ENCODE measurements around the gene TAS2R3.

Gene TAS2R3

GRCh38 chr7:141763797-141764196 is at the start of gene TAS2R3:
TAS2R3 (plus strand) TSS chr7:141764097; CDS start chr7:141764159, 62 bp downstream.
- no peak within 1 kb of the TSS for H3K4me3 ChIP-seq (ENCODE audit: low read length)
- TF ChIP-seq ZNF274 (IDR thresholded peaks at IDR 0.05; ENCODE audit: low read depth, low read length): no peak

GRCh38 chr7:141714571-141714970 is 49.3 kb upstream of the TAS2R3 start:
- no peak for TF ChIP-seq ZNF274 (IDR thresholded peaks at IDR 0.05; ENCODE audit: low read depth, low read length)
- no peak overlapping the region for H3K4me3 ChIP-seq (ENCODE audit: low read length)

- no peak overlapping the region for H3K4me3 ChIP-seq (ENCODE audit: low read length)
- TF ChIP-seq ZNF274 (IDR thresholded peaks at IDR 0.05; ENCODE audit: low read depth, low read length): no peak
Observed at GRCh38 chr7:141715018-141715417, 48.9 kb upstream of the TAS2R3 start.

- no peak overlapping the region for H3K4me3 ChIP-seq (ENCODE audit: low read length)
- no peak for TF ChIP-seq ZNF274 (IDR thresholded peaks at IDR 0.05; ENCODE audit: low read depth, low read length)
Observed at GRCh38 chr7:141715794-141716689, 47.9 kb upstream of the TAS2R3 start.

- H3K4me3 ChIP-seq (ENCODE audit: low read length): no peak overlapping the region
- no peak for TF ChIP-seq ZNF274 (IDR thresholded peaks at IDR 0.05; ENCODE audit: low read depth, low read length)
Observed at GRCh38 chr7:141717450-141717849, 46.4 kb upstream of the TAS2R3 start.

GRCh38 chr7:141722529-141722928 is 41.4 kb upstream of the TAS2R3 start:
- no peak for TF ChIP-seq ZNF274 (IDR thresholded peaks at IDR 0.05; ENCODE audit: low read depth, low read length)
- H3K4me3 ChIP-seq (ENCODE audit: low read length): no peak overlapping the region

GRCh38 chr7:141729020-141729419 is 34.9 kb upstream of the TAS2R3 start:
- no peak overlapping the region for H3K4me3 ChIP-seq (ENCODE audit: low read length)
- TF ChIP-seq ZNF274 (IDR thresholded peaks at IDR 0.05; ENCODE audit: low read depth, low read length): no peak

- TF ChIP-seq ZNF274 (IDR thresholded peaks at IDR 0.05; ENCODE audit: low read depth, low read length): no peak
- H3K4me3 ChIP-seq (ENCODE audit: low read length): no peak overlapping the region
Observed at GRCh38 chr7:141731476-141732149, 32.3 kb upstream of the TAS2R3 start.

GRCh38 chr7:141737118-141737835 is 26.6 kb upstream of the TAS2R3 start:
- TF ChIP-seq ZNF274 (IDR thresholded peaks at IDR 0.05; ENCODE audit: low read depth, low read length): no peak
- peak overlapping the region; percentile 75 for H3K4me3 ChIP-seq (ENCODE audit: low read length)

GRCh38 chr7:141737836-141738591 is 25.9 kb upstream of the TAS2R3 start, which contains the start of gene SSBP1:
SSBP1 (plus strand) TSS chr7:141738358; CDS start chr7:141739167, 809 bp downstream.
- no peak for TF ChIP-seq ZNF274 (IDR thresholded peaks at IDR 0.05; ENCODE audit: low read depth, low read length)
- peak within 1 kb of the TSS; percentile 75 for H3K4me3 ChIP-seq (ENCODE audit: low read length)

- peak overlapping the region; percentile 75 for H3K4me3 ChIP-seq (ENCODE audit: low read length)
- no peak for TF ChIP-seq ZNF274 (IDR thresholded peaks at IDR 0.05; ENCODE audit: low read depth, low read length)
Observed at GRCh38 chr7:141738592-141739013, 25.3 kb upstream of the TAS2R3 start.

GRCh38 chr7:141739250-141739649 is 24.6 kb upstream of the TAS2R3 start:
- TF ChIP-seq ZNF274 (IDR thresholded peaks at IDR 0.05; ENCODE audit: low read depth, low read length): no peak
- H3K4me3 ChIP-seq (ENCODE audit: low read length): peak overlapping the region; percentile 75

GRCh38 chr7:141742229-141742628 is 21.7 kb upstream of the TAS2R3 start:
- no peak for TF ChIP-seq ZNF274 (IDR thresholded peaks at IDR 0.05; ENCODE audit: low read depth, low read length)
- H3K4me3 ChIP-seq (ENCODE audit: low read length): no peak overlapping the region
